IMR-90 (cell line): ENCODE data around the gene ABCG4. TPM values are rescaled to one million over a fixed set of nuclear protein-coding genes. Genes with fewer than 3 reads are reported as not detected.
A peak's percentile ranks its signal among the peaks of the same experiment; 100 is the strongest.

Experiments
- ATAC-seq: fragments of 200-7000 bp; cut with Tn5 transposase; 2 replicates; pipeline ENCODE4 v1.9.1; 2020; ENCODE audit warnings: low read depth, mild to moderate bottlenecking, moderate library complexity
- BruUV-seq: library from RNA; stranded (reverse); fragments of 400-500 nt; replicated peaks from 2 replicates; lab custom pipeline; 2021; lab: Mats Ljungman, UMichigan
- CTCF ChIA-PET: fragments of 300-600 bp; formaldehyde crosslinking; extraction: SDS; loops from one replicate; lab custom pipeline; 2021; ENCODE audit warnings: antibody characterized with exemption; lab: Yijun Ruan, JAX
- POLR2A ChIA-PET: fragments of 300-600 bp; sonication (Branson Sonifier 250); formaldehyde crosslinking; loops from one replicate; lab custom pipeline; 2022; ENCODE audit warnings: antibody characterized with exemption; ENCODE audit not compliant: unreplicated experiment; lab: Charles Lee
- DNase-seq: peaks from one replicate; pipeline ENCODE4 v3.0.0; 2013
- H2AFZ ChIP-seq: replicated peaks from 2 replicates; pipeline ENCODE3; 2013; ENCODE audit warnings: low read length, mild to moderate bottlenecking; ENCODE audit not compliant: poor library complexity
- H2AK5ac ChIP-seq: 2 replicates; pipeline ENCODE4 v1.6.1; 2013; ENCODE audit warnings: low read depth, low read length, inconsistent platforms
- H2AK9ac ChIP-seq: replicated peaks from 2 replicates; pipeline ENCODE3; 2013; ENCODE audit warnings: mild to moderate bottlenecking, low read depth, low read length, moderate library complexity; ENCODE audit not compliant: poor library complexity
- H2BK120ac ChIP-seq: 2 replicates; pipeline ENCODE4 v1.6.1; 2013; ENCODE audit warnings: low read depth, low read length, inconsistent platforms
- H2BK15ac ChIP-seq: 3 replicates; pipeline ENCODE4 v1.6.1; 2013; ENCODE audit warnings: low read depth, low read length, inconsistent platforms
- H2BK20ac ChIP-seq: 2 replicates; pipeline ENCODE4 v1.6.1; 2013; ENCODE audit warnings: low read depth, mild to moderate bottlenecking, inconsistent platforms, low read length, moderate library complexity
- H2BK5ac ChIP-seq: 2 replicates; pipeline ENCODE4 v1.6.1; 2013; ENCODE audit warnings: mild to moderate bottlenecking, low read depth, low read length, inconsistent platforms; ENCODE audit not compliant: poor library complexity, severe bottlenecking
- H3K14ac ChIP-seq: replicated peaks from 2 replicates; pipeline ENCODE4 v1.6.1; 2013; ENCODE audit warnings: low read depth, low read length, inconsistent platforms
- H3K18ac ChIP-seq: 2 replicates; pipeline ENCODE4 v1.6.1; 2013; ENCODE audit warnings: low read depth, low read length, control low read depth
- H3K23ac ChIP-seq: 2 replicates; pipeline ENCODE4 v1.6.1; 2013; ENCODE audit warnings: low read depth, low read length, inconsistent platforms
- H3K27ac ChIP-seq: 2 replicates; pipeline ENCODE4 v1.5.1; 2013; ENCODE audit warnings: mild to moderate bottlenecking, control low read depth, low read length; ENCODE audit not compliant: insufficient read depth
- H3K27me3 ChIP-seq: 2 replicates; pipeline ENCODE4 v1.6.1; 2013; ENCODE audit warnings: low read length; ENCODE audit not compliant: control insufficient read depth, insufficient read depth
- H3K36me3 ChIP-seq: 2 replicates; pipeline ENCODE4 v1.6.1; 2013; ENCODE audit warnings: low read length, mixed read lengths; ENCODE audit not compliant: control insufficient read depth, insufficient read depth
- H3K4ac ChIP-seq: 2 replicates; pipeline ENCODE4 v1.6.1; 2013; ENCODE audit warnings: low read depth, low read length, inconsistent platforms
- H3K4me1 ChIP-seq: 2 replicates; pipeline ENCODE4 v1.6.1; 2013; ENCODE audit warnings: low read length, mixed read lengths; ENCODE audit not compliant: control insufficient read depth, insufficient read depth
- H3K4me2 ChIP-seq: 2 replicates; pipeline ENCODE4 v1.6.1; 2013; ENCODE audit warnings: low read depth, mild to moderate bottlenecking, control low read depth, low read length, moderate library complexity
- H3K4me3 ChIP-seq: 2 replicates; pipeline ENCODE4 v1.5.1; 2013; ENCODE audit warnings: low read depth, mild to moderate bottlenecking, control low read depth, low read length, moderate library complexity; ENCODE audit not compliant: insufficient read depth
- H3K56ac ChIP-seq: 2 replicates; pipeline ENCODE4 v1.6.1; 2013; ENCODE audit warnings: low read length, inconsistent platforms; ENCODE audit not compliant: insufficient read depth; ENCODE audit errors: extremely low read depth
- H3K79me1 ChIP-seq, 2 experiments: 2 replicates each; pipeline ENCODE4 v1.6.1; 2013; ENCODE audit warnings: low read length in 2 of 2, inconsistent platforms in 1 of 2, low read depth in 1 of 2
- H3K9ac ChIP-seq: 2 replicates; pipeline ENCODE4 v1.6.1; 2013; ENCODE audit warnings: low read depth, low read length, control low read depth
- H3K9me1 ChIP-seq: 2 replicates; pipeline ENCODE4 v1.6.1; 2013; ENCODE audit warnings: low read length, inconsistent platforms; ENCODE audit not compliant: insufficient read depth
- H3K9me3 ChIP-seq: 2 replicates; pipeline ENCODE4 v1.6.1; 2013; ENCODE audit warnings: low read length; ENCODE audit not compliant: control insufficient read depth, insufficient read depth
- H4K20me1 ChIP-seq: 2 replicates; pipeline ENCODE4 v1.6.1; 2013; ENCODE audit warnings: low read length, inconsistent platforms; ENCODE audit not compliant: insufficient read depth
- H4K5ac ChIP-seq: 2 replicates; pipeline ENCODE4 v1.6.1; 2013; ENCODE audit warnings: mild to moderate bottlenecking, low read depth, low read length, control low read depth
- H4K8ac ChIP-seq, 2 experiments: 2 replicates each; pipeline ENCODE4 v1.6.1; 2013; ENCODE audit warnings: low read depth in 2 of 2, low read length in 2 of 2, control low read depth in 1 of 2, inconsistent platforms in 1 of 2
- H4K91ac ChIP-seq: 2 replicates; pipeline ENCODE4 v1.6.1; 2013; ENCODE audit warnings: low read depth, low read length, inconsistent platforms; ENCODE audit not compliant: insufficient read depth
- BHLHE40 ChIP-seq: fragments of 150-350 bp; IDR thresholded peaks from 2 replicates; pipeline ENCODE4 v1.6.1; 2016; ENCODE audit warnings: mild to moderate bottlenecking, low read depth, low read length
- CEBPB ChIP-seq: IDR thresholded peaks from 2 replicates; pipeline ENCODE4 v1.6.1; 2012; ENCODE audit warnings: low read depth, low read length, improper control_type of control experiment
- CHD1 ChIP-seq: IDR thresholded peaks from 2 replicates; pipeline ENCODE4 v1.6.1; 2012; ENCODE audit warnings: low read depth, low read length, improper control_type of control experiment
- FOS ChIP-seq: fragments of 150-350 bp; IDR thresholded peaks from 2 replicates; pipeline ENCODE4 v1.6.1; 2016; ENCODE audit warnings: low read depth, low read length
- MAFK ChIP-seq: IDR thresholded peaks from 2 replicates; pipeline ENCODE4 v1.6.1; 2012; ENCODE audit warnings: low read depth, low read length, improper control_type of control experiment
- MXI1 ChIP-seq: IDR thresholded peaks from 2 replicates; pipeline ENCODE4 v1.6.1; 2012; ENCODE audit warnings: low read depth, mild to moderate bottlenecking, low read length, moderate library complexity, borderline replicate concordance
- NFE2L2 ChIP-seq: fragments of 150-350 bp; IDR thresholded peaks from 2 replicates; pipeline ENCODE4 v1.6.1; 2016; ENCODE audit warnings: low read depth, mild to moderate bottlenecking, low read length
- RAD21 ChIP-seq: IDR thresholded peaks from 2 replicates; pipeline ENCODE4 v1.6.1; 2012; ENCODE audit warnings: low read length, improper control_type of control experiment
- RCOR1 ChIP-seq: IDR thresholded peaks from 2 replicates; pipeline ENCODE4 v1.6.1; 2012; ENCODE audit warnings: mild to moderate bottlenecking, low read length, improper control_type of control experiment; ENCODE audit not compliant: insufficient replicate concordance
- RFX5 ChIP-seq: IDR thresholded peaks from 2 replicates; pipeline ENCODE4 v1.8.0; 2012; ENCODE audit warnings: low read depth, mild to moderate bottlenecking, low read length, moderate library complexity
- SMC3 ChIP-seq: fragments of 150-350 bp; IDR thresholded peaks from 2 replicates; pipeline ENCODE4 v1.6.1; 2016; ENCODE audit warnings: low read depth, mild to moderate bottlenecking, antibody characterized with exemption, low read length, moderate library complexity
- USF2 ChIP-seq: fragments of 150-350 bp; IDR thresholded peaks from 2 replicates; pipeline ENCODE4 v1.6.1; 2017; ENCODE audit warnings: mild to moderate bottlenecking, antibody characterized with exemption, low read length, low read depth
- WGBS, 2 experiments: methylation state at CpG; one replicate each; pipeline versions ENCODE4 v1.1.5 to v1.1.7; 2013; ENCODE audit warnings: missing lambda C conversion rate in 2 of 2; ENCODE audit not compliant: insufficient read length in 1 of 2; ENCODE audit errors: extremely low coverage in 2 of 2; 5-methylcytosine and 5-hydroxymethylcytosine counted together
- dilution Hi-C: fragments of 300-500 bp; cut with HindIII; formaldehyde crosslinking; loops from one replicate; pipeline ENCODE4 v1.14.3; 2018; ENCODE audit warnings: low sequenced_read_pairs; ENCODE audit not compliant: unreplicated experiment
- in situ Hi-C: fragments of 300-500 bp; cut with MboI; formaldehyde crosslinking; loops from 3 replicates; pipeline ENCODE4 v1.14.3; 2019; ENCODE audit warnings: low sequenced_read_pairs, inconsistent platforms, mixed read lengths
- intact Hi-C: fragments of 100-400 bp; cut with micrococcal nuclease; formaldehyde crosslinking; loops from 2 replicates; pipeline ENCODE4 v1.10.0; 2022
- polyA plus RNA-seq, 3 experiments: library from polyadenylated mRNA; depleted of rRNA; stranded (reverse); fragments of >200 nt; gene quantifications; 2 replicates each; pipeline ENCODE4 v1.2.3, GENCODE V29; 2012; ENCODE audit warnings: low replicate concordance in 1 of 3
- total RNA-seq: library from RNA; depleted of rRNA; stranded (reverse); fragments of >200 nt; gene quantifications from 2 replicates; pipeline ENCODE4 v1.2.3, GENCODE V29; 2012
- TF ChIP-seq, protein P1 (sequence below): conservative IDR thresholded peaks from 2 replicates; pipeline ENCODE4 v1.5.1; 2012; ENCODE audit warnings: mild to moderate bottlenecking, low read depth, low read length, improper control_type of control experiment
- TF ChIP-seq, protein P2 (sequence below): fragments of 150-350 bp; IDR thresholded peaks from 2 replicates; pipeline ENCODE4 v1.6.1; 2016; ENCODE audit warnings: low read depth, mild to moderate bottlenecking, low read length, moderate library complexity, borderline replicate concordance

Gene ABCG4
- total and polyA plus RNA-seq, 2 of the 4 experiments (the other 2 are of a cell fraction): under 0.01 to 0.26 TPM

- H3K4me1 ChIP-seq: no peaks in the 10 kb centered on the region
- no peak overlapping the region for H2BK120ac ChIP-seq
- ChIA-PET CTCF (interaction anchor here (0.6 to 1.6 kb wide), 9 partner anchors 9 to 419 kb away, joined by 3 to 8 read pairs (median 3); partner anchors contain the start of gene CBL), POLR2A (no interaction called here)
- intact Hi-C loops: loop anchor here (1.0 to 2.0 kb wide), 5 partner anchors 28 to 140 kb away; partner anchors contain the start of genes HYOU1 and NLRX1
- no peak overlapping the region for H3K18ac ChIP-seq
- no peak overlapping the region for H3K27ac ChIP-seq
- DNase-seq (peak; percentile 85), ATAC-seq (peak; percentile 87)
- H3K23ac ChIP-seq: no peak overlapping the region
- no peak overlapping the region for H4K5ac ChIP-seq
- H3K4ac ChIP-seq: no peak overlapping the region
- H3K79me1 ChIP-seq: no peaks in the 10 kb centered on the region
- H3K9me3 ChIP-seq: no peaks in the 10 kb centered on the region
- H4K20me1 ChIP-seq: no peaks in the 10 kb centered on the region
- in situ Hi-C loops: loop anchor here (5.0 kb wide), 1 partner anchor 95 kb away; the partner anchor contains the start of gene DPAGT1
- H3K14ac ChIP-seq: no peak overlapping the region
- no peaks in the 10 kb centered on the region for H3K36me3 ChIP-seq
- no peak overlapping the region for H3K56ac ChIP-seq
- H3K4me2 ChIP-seq: no peak overlapping the region
- BruUV-seq: no TSS peak
- peak overlapping the region; percentile 44; the same call in 1 of the 2 replicates for H2AK5ac ChIP-seq
- H2BK20ac ChIP-seq: no peak overlapping the region
- peak overlapping the region; percentile 92 for H2AK9ac ChIP-seq
- H2BK15ac ChIP-seq: no peak overlapping the region
- no peak overlapping the region for H4K91ac ChIP-seq
- dilution Hi-C loops: no loop called here
- H2AFZ ChIP-seq: peak overlapping the region; percentile 87
- H3K4me3 ChIP-seq: no peak overlapping the region
- H3K27me3 ChIP-seq: peaks cover 6% of the 10 kb centered on the region
- WGBS, 2 experiments: 0% methylated on average over 1 of the region's 5 CpGs; no CpG with 5 or more reads in 1 of the 2 experiments
- no peak overlapping the region for H4K8ac ChIP-seq
- H3K9me1 ChIP-seq: no peaks in the 10 kb centered on the region; the same call in 1 of the 2 replicates
- H2BK5ac ChIP-seq: no peak overlapping the region
- H3K9ac ChIP-seq: no peak overlapping the region
- TF ChIP-seq MXI1 (no peak), NFE2L2 (no peak), FOS (no peak), USF2 (no peak), RAD21 (peak; percentile 89), BHLHE40 (no peak), CHD1 (no peak; the same call in 1 of the 2 replicates), MAFK (no peak), CEBPB (peak; percentile 93), RCOR1 (peak; percentile 72), RFX5 (no peak), SMC3 (peak; percentile 87)
- TF ChIP-seq, protein P1, sequence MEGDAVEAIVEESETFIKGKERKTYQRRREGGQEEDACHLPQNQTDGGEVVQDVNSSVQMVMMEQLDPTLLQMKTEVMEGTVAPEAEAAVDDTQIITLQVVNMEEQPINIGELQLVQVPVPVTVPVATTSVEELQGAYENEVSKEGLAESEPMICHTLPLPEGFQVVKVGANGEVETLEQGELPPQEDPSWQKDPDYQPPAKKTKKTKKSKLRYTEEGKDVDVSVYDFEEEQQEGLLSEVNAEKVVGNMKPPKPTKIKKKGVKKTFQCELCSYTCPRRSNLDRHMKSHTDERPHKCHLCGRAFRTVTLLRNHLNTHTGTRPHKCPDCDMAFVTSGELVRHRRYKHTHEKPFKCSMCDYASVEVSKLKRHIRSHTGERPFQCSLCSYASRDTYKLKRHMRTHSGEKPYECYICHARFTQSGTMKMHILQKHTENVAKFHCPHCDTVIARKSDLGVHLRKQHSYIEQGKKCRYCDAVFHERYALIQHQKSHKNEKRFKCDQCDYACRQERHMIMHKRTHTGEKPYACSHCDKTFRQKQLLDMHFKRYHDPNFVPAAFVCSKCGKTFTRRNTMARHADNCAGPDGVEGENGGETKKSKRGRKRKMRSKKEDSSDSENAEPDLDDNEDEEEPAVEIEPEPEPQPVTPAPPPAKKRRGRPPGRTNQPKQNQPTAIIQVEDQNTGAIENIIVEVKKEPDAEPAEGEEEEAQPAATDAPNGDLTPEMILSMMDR: peak; percentile 92
- TF ChIP-seq, protein P2, sequence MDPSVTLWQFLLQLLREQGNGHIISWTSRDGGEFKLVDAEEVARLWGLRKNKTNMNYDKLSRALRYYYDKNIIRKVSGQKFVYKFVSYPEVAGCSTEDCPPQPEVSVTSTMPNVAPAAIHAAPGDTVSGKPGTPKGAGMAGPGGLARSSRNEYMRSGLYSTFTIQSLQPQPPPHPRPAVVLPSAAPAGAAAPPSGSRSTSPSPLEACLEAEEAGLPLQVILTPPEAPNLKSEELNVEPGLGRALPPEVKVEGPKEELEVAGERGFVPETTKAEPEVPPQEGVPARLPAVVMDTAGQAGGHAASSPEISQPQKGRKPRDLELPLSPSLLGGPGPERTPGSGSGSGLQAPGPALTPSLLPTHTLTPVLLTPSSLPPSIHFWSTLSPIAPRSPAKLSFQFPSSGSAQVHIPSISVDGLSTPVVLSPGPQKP: no peak
These were observed 48.1 kb downstream of the ABCG4 start for GRCh38 chr11:119196833-119197483.
